Activated gamma-delta T cell treated with anti-CD3 and anti-CD28 coated beads, Interleukin-2, amount 50 U/mL, for 16 hours (primary cell): ENCODE data around the gene PSMB3.
A peak's percentile ranks its signal among the peaks of the same experiment; 100 is the strongest.

ENCODE experiments used
- DNase-seq: peaks from one replicate; pipeline ENCODE4 v3.0.0-alpha.2; 2020; ENCODE audit warnings: low read depth

The PSMB3 gene

DNA sequence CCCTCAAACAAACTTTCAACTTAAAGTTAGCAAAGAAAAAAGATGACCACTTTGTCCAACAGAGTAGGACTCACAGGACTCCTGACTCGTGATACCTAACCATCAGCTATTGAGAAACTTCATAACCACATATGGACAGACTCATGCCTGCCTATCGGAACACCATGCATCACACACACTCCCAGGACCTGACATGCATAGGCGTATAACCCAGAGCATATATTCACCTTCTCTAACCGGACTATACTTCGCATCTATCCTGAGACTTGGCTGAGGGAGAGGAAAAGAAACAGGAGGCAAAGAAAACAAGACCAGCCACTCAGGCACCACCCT lies 44.6 kb downstream of the PSMB3 start:
- no peak for DNase-seq

DNA sequence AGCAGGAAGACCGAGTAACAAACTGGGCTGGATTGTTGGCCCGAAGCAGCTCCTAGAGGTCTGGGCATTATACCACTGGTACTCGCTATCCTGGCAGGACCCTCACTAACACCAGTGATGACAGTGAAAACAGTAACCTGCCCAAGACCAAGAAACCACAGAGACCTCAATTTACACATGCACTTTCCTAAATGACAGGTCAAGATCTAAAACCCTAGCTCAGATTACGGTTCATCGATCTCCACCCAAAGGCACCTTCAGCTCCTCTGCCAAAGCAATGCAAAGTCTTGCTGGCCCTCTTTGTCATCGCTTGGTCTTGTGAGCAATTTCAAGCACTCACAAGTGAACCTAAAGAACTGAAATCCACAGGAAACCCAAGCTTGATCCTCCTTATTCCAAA lies 45.3 kb downstream of the PSMB3 start:
- no peak for DNase-seq

DNA sequence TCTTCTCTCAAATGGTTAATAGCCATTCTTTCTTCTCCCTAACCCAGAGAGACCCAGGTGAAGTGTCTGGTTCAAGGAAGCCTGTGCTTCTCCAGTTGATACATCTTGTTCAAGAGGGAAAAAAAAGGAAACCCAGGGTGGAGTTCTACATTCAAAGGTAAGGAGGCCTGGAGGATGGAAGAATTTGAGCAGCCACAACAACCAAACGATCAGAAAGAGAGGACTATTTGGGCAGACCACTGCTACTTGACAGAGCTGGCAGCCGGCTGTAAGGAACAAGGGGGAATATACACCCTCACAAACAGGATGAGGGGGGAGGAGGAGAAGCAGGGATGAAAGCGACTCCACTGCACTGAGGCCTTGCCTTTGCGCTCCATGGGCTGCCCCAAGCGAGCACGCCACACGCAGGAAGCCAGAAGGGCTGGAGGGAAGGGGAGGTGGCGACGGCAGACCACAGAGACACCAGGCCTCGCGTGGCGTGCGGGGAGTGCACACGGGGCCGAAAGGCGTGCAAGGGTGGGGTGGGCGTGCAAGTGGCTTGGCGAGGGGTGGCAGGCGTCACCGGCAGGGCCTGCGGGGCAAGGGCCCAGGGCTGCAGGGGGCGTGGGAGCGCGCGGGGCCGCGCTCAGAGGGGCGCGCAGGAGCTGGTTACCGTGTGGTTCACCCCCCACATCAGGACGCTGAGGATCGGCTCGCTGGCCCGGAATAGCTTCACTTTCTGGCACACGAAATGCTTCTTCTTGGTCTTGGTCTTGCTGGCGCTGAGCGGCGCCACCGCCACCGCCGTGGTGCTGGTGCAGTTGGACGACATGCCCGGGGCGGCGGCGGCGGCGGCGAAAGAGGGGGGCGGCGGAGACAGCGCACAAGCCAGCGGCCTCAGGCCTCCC lies 46.3 kb downstream of the PSMB3 start:
- DNase-seq, result peak; percentile 34

DNA sequence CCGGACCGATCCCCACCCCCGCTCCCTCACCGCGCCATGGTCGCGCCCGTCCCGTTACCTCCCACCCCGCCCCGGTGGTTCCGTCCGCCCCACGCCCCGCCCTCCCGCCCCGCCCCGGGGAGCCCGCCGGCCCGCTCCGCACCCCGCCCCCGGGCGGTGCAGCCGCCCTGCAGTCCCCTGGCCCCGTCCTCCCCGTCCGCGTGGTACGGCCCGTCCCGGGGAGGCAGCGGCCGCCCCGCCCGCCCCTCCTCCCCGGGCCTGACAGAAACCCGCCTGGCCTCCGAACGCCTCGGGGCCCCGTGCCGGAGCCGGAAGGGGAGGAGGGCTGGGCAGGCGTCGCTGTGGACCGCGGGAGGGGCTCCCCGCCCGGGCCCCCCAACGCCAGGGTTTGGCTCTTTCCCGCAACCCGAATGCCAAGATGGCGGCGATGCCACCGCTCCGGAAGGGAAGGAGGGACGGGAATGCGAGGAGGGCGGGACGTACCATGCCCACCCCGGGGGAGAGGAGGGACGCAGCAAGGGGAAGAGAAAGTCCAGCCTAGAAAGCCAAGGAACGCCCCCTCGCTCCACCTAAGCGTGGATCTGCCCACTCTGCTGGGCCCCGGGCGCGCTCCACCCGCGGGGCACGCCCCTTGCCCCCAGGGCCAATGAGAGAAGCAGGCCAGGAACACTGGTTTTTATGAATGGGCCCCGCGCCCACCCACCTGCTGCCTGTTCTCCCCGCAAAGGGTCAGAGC lies 47.1 kb downstream of the PSMB3 start, which contains the start of gene PIP4K2B:
Gene PIP4K2B (minus strand): TSS at position 56 of the 736 bp plus-strand sequence. CDS start 132 bp downstream, outside the sequence.
- DNase-seq, result peak; percentile 73

DNA sequence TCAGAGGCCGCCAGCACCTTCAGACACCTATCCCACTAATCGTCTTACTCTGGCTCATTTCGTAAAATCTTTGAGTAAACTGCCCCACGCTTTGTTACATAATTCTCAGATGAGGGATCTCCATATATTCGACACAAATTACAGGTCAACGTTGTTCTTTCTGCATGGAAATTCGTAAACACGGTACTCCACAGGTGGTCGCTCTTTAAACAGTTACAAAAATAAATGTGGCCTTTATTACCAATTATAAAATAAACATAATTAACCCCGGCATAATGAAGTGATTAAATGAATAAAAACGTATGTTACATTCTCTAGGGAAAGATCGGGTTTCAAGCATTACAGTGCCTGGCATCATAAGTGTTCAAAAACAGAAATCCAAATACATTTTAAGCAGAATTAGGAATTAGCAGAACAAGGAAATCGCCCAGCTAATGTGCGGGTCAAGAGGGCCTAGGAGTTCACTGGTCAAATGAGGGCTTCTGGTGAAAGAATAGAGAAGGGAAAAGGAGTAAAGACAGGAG lies 47.8 kb downstream of the PSMB3 start:
- DNase-seq, result no peak

DNA sequence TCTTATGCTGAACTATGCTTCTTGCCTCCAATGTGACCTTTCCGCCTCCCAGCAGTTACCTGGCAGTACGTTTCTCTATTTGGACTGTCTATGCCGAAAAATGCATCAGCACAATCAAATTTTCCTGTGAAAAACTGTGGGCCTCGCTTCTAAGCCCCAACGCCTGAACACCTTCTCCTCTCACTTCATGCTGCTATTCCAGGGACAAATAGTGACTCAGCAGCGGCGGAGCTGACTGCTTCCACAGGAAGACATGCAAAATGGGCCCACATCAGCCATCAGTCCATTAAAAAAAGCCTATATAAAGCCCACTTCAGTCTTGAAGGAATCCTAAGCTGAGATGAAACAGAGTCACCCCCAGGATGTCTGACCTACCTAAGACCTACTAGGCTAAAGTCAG lies 57.3 kb downstream of the PSMB3 start:
- DNase-seq, result no peak
